ENCODE measurements around the gene STX19.
"Not testable (repeated sequence)": the region's sequence is repeated elsewhere in the genome, so short reads cannot be mapped to it uniquely, and the experiment has no call there.

STX19 gene

DNA sequence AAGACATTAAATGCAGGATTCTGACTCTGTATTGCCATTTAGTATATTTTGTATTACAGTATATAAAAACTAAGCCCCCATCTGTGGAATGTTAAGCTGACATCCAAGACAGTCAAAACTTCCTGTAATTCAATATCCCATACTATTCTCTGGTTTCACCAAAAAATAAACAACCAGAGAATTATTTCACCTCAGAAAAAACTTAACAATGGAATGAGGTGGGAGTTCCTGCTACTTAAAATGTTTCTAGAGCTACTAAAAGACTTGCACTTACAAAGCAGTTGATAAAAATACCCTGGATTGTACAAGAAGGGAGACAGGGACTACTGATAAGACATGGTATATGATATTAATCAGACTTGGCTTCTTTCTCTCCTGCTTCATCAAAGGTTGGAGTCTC is 40.1 kb downstream of the STX19 start:
- no peak overlapping the region for H2AFZ ChIP-seq (ENCODE audit: low read depth, low read length)
- H3K36me3 ChIP-seq (ENCODE audit: insufficient read depth, low read length) = no peaks in the 10 kb centered on the region
- no peaks in the 10 kb centered on the region for H3K27me3 ChIP-seq (ENCODE audit: insufficient read depth, low read length)
- H3K4me3 ChIP-seq (ENCODE audit: low read length) = no peak overlapping the region
- H3K9me3 ChIP-seq (ENCODE audit: low read length) = no peaks in the 10 kb centered on the region
- no peaks in the 10 kb centered on the region for H3K4me1 ChIP-seq (ENCODE audit: insufficient read depth, low read length)

DNA sequence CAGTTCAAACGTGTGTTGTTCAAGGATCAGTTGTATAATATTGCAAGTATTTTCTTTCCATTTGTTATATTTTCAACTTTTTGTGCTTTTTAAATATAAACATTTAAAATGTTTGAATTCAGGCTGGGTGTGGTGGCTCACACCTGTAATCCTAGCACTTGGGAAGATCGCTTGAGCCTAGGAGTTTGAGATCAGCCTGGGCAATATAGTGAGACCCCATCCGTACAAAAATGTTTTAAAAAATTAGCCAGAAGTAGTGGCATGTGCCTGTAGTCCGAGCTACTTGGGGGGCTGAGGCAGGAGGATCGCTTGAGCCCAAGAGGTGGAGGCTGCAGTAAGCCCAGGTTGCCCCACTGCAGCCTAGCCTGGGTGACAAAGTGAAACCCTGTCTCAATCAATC is 43.8 kb downstream of the STX19 start:
- H3K27me3 ChIP-seq (ENCODE audit: insufficient read depth, low read length) = no peaks in the 10 kb centered on the region
- H3K4me1 ChIP-seq (ENCODE audit: insufficient read depth, low read length) = peaks cover 11% of the 10 kb centered on the region
- H3K36me3 ChIP-seq (ENCODE audit: insufficient read depth, low read length) = no peaks in the 10 kb centered on the region
- no peak overlapping the region for H2AFZ ChIP-seq (ENCODE audit: low read depth, low read length)
- no peaks in the 10 kb centered on the region for H3K9me3 ChIP-seq (ENCODE audit: low read length)
- H3K4me3 ChIP-seq (ENCODE audit: low read length) = no peak overlapping the region

GRCh38 chr3:93983408-93983807 is 45.0 kb downstream of the STX19 start:
- peaks cover 11% of the 10 kb centered on the region for H3K4me1 ChIP-seq (ENCODE audit: insufficient read depth, low read length)
- no peaks in the 10 kb centered on the region for H3K27me3 ChIP-seq (ENCODE audit: insufficient read depth, low read length)
- H3K4me3 ChIP-seq (ENCODE audit: low read length) = no peak overlapping the region
- H3K36me3 ChIP-seq (ENCODE audit: insufficient read depth, low read length) = no peaks in the 10 kb centered on the region
- no peak overlapping the region for H2AFZ ChIP-seq (ENCODE audit: low read depth, low read length)
- no peaks in the 10 kb centered on the region for H3K9me3 ChIP-seq (ENCODE audit: low read length)

GRCh38 chr3:93981649-93982048 is 46.7 kb downstream of the STX19 start:
- no peaks in the 10 kb centered on the region for H3K36me3 ChIP-seq (ENCODE audit: insufficient read depth, low read length)
- H2AFZ ChIP-seq (ENCODE audit: low read depth, low read length) = no peak overlapping the region
- H3K4me1 ChIP-seq (ENCODE audit: insufficient read depth, low read length) = peaks cover 11% of the 10 kb centered on the region
- H3K27me3 ChIP-seq (ENCODE audit: insufficient read depth, low read length) = no peaks in the 10 kb centered on the region
- H3K9me3 ChIP-seq (ENCODE audit: low read length) = no peaks in the 10 kb centered on the region
- H3K4me3 ChIP-seq (ENCODE audit: low read length) = peak overlapping the region; percentile 78

DNA sequence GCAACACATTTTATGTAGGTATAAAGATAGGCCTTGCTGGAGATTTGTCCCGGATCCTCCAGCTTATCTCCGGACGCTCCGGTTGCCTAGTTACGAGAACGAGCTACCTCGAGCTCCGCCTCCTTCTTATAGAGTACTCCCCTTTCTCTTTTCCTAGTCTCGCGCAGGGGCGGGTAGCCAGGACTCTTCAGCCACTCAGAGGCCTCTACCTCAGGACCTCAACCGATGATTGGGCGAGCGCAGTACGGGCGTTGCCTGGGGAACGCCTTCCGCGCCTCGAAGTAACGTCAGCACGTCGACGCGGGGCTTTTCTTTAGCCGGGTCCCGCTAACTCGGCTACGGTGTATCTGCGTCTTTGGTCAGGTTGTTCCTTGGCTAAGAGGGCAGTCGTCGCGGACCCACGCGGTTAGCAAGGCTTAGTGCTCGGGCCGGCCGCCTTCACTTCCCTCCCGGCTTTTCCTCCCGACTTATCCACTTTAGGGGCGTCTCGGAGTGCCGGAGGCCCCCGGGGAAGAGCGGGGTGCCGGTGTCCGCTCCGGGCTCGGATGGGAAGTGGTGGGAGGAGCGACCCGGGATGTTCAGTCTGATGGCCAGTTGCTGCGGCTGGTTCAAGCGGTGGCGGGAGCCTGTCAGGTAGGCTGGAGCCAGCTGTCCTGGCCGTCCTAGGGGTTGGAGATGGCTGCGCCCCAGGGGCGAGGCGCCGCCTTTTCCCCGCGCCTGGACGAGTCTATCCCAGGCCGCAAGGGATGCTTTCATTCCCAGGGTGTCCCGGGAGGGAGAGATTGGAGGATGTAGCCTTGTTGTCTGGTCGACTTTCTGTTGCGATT is 48.3 kb downstream of the STX19 start, which contains the start of gene ARL13B:
TSS of gene ARL13B (plus strand) at position 306 of the 827 bp plus-strand sequence. CDS start at position 575, 269 bp downstream.
- H3K9me3 ChIP-seq (ENCODE audit: low read length) = no peaks in the 10 kb centered on the region
- peak within 1 kb of the TSS; percentile 81 for H2AFZ ChIP-seq (ENCODE audit: low read depth, low read length)
- peak within 1 kb of the TSS; percentile 78 for H3K4me3 ChIP-seq (ENCODE audit: low read length)
- peaks cover 11% of the 10 kb centered on the region for H3K4me1 ChIP-seq (ENCODE audit: insufficient read depth, low read length)
- no peaks in the 10 kb centered on the region for H3K36me3 ChIP-seq (ENCODE audit: insufficient read depth, low read length)
- no peaks in the 10 kb centered on the region for H3K27me3 ChIP-seq (ENCODE audit: insufficient read depth, low read length)

DNA sequence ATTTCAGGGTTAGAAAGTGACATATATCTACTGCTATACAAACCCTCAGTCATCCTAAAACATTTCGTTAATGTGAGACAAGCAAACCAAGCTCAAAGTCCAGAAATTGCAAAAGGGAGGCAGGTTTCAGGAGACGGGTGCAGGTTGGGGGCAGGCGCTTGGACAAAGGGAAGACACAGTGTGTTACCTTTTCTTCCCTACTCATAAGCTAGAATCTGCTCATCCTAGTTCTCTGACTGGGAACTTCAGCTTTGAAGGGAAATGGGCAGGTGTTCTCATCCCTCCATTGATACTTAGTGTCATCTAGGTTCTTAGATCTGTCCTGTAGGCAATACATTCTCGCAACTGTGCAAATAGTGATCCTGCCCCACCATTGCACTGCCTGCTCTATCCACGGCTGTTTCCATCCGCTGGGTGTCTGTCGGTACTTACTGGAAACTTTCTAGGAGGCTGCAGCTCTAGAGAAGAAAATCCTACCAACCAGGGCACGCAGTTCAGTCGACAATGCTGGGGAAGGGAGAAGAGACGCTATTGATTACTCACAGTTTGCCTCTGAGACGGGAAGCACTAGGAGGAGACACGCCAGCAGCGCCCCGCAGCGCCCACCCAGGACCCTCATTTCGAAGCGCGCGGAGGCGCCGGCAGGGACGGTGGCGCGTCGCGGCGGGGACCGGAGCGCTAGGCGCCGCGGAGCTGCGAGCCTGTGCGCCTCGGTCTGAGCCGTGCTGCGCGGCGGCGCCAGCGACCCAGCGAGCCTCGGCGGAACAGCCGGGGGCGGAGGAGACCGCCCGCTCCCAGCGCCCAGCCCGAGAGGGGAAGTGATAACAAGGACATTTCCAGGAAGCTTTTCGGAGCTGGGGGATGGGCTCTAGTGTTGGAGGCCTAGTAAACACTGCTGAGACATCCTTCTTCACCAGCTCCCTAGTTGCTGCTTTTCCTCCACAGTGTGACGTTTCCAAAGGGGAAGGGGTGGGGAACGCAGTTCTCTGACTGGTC is 55.0 kb downstream of the STX19 start, which contains the start of gene PROS1:
TSS of gene PROS1 (minus strand) at position 766 of the 996 bp plus-strand sequence. CDS start at position 619, 147 bp downstream.
- Histone ChIP-seq H3K36me3 (ENCODE audit: insufficient read depth, low read length) (no peaks in the 10 kb centered on the region), H2AFZ (ENCODE audit: low read depth, low read length) (peak within 1 kb of the TSS; percentile 88), H3K4me3 (ENCODE audit: low read length) (peak within 1 kb of the TSS; percentile 85), H3K4me1 (ENCODE audit: insufficient read depth, low read length) (no peaks in the 10 kb centered on the region), H3K9me3 (ENCODE audit: low read length) (no peaks in the 10 kb centered on the region), H3K27me3 (ENCODE audit: insufficient read depth, low read length) (no peaks in the 10 kb centered on the region)

DNA sequence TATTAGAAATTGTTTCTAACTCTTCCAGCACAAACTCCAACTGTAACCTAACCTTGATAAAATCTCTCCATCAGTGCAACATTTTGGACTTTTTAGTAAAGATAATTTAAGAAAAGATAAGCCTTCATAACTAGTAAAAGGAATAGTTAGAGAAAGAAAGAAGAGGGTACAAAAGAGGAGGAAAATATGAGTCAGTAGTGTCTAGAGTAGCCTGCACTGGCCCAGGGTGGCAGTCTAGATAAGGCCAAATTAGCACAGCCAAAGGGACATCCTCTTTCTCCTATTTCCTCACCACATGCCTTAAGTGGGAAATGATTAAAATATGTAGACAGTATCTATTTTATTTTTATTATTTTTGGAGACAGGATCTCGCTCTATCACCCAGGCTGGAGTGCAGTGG is 58.4 kb downstream of the STX19 start:
- H3K36me3 ChIP-seq (ENCODE audit: insufficient read depth, low read length) = no peaks in the 10 kb centered on the region

DNA sequence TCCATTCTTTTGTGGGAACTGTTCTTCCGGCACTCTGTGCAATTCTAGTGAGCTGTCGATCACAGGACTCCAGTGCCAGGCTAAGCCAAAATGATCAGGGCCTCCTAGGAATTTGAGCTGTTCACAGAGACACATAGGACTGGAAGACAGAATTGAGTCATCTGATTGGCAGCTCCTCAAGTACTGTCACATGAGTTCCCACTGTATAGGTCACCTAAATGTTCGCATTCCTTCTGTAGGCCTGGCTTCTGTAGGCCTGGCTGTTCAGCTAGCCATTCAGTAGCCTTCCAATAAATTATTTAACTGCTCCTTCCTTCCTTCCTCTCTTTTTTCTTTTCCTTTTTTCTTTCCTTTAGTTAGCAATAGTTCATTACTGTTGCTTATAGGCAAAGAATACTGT is 59.0 kb downstream of the STX19 start:
- Histone ChIP-seq H3K36me3 (ENCODE audit: insufficient read depth, low read length) (no peaks in the 10 kb centered on the region), H3K4me1 (ENCODE audit: insufficient read depth, low read length) (no peaks in the 10 kb centered on the region), H2AFZ (ENCODE audit: low read depth, low read length) (no peak overlapping the region), H3K4me3 (ENCODE audit: low read length) (no peak overlapping the region), H3K27me3 (ENCODE audit: insufficient read depth, low read length) (no peaks in the 10 kb centered on the region), H3K9me3 (ENCODE audit: low read length) (no peaks in the 10 kb centered on the region)

More for the DNA sequence above, 58.4 kb downstream of the STX19 start:
- Histone ChIP-seq H2AFZ (ENCODE audit: low read depth, low read length) (no peak overlapping the region), H3K27me3 (ENCODE audit: insufficient read depth, low read length) (no peaks in the 10 kb centered on the region), H3K4me1 (ENCODE audit: insufficient read depth, low read length) (no peaks in the 10 kb centered on the region), H3K9me3 (ENCODE audit: low read length) (no peaks in the 10 kb centered on the region), H3K4me3 (ENCODE audit: low read length) (no peak overlapping the region)

- not testable (repeated sequence) for H3K9me3 ChIP-seq (ENCODE audit: low read length)
Observed at GRCh38 chr3:93965106-93965505, 63.3 kb downstream of the STX19 start.

More at GRCh38 chr3:93965106-93965505, 63.3 kb downstream of the STX19 start:
- H3K27me3 ChIP-seq (ENCODE audit: insufficient read depth, low read length); H3K36me3 ChIP-seq (ENCODE audit: insufficient read depth, low read length); H2AFZ ChIP-seq (ENCODE audit: low read depth, low read length); H3K4me3 ChIP-seq (ENCODE audit: low read length); H3K4me1 ChIP-seq (ENCODE audit: insufficient read depth, low read length): not testable (repeated sequence)

All from neuron (in vitro differentiated cells).